Activated T-cell treated with anti-CD3 and anti-CD28 coated beads for 48 hours (primary cell): Measurements from ENCODE around the gene PEPD.

Source experiments
- DNase-seq: peaks from one replicate; pipeline ENCODE4 v3.0.0-alpha.2; 2020; ENCODE audit warnings: low read depth

Gene PEPD

DNA sequence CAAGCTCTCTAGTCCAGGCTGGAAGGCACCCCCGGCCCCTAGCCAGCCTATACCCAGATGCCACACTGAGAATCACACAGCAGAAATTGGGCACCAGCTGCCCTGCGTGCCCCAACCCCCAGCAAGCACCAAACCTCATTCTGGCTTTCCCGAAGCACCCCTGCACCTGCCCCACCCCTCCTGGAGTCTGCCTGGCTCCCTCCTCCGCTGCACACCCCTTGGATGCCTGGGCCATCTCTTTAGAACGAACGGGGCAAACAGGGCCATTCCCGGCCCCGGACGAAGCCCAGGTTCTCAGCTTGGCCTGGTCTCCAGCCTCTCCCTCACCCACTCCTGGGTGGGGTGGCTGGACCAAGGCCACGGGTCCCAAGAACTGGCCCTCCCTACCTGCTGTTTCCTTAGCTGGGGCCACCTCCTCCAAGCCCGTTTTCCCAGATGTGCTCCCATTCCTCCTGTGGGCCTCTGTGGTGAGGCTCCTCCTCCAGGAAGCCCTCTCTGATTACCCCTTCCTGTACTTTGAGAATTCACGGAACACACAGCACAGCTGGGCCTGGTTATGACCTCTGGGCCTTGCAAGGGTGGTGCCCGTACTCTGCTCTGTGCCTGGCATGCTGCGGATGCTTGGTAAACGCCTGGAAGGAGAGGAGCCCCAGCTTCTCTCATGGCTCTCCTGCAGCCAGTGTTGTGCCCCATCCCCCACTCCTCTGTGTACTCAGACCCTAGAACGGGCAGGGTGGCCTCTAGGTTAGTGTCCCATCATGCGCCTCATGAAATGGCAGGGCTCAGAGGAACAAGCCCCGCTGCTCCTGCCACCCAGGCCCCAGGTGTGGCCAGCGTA, 126.6 kb downstream of the PEPD start:
- DNase-seq, result no peak

DNA sequence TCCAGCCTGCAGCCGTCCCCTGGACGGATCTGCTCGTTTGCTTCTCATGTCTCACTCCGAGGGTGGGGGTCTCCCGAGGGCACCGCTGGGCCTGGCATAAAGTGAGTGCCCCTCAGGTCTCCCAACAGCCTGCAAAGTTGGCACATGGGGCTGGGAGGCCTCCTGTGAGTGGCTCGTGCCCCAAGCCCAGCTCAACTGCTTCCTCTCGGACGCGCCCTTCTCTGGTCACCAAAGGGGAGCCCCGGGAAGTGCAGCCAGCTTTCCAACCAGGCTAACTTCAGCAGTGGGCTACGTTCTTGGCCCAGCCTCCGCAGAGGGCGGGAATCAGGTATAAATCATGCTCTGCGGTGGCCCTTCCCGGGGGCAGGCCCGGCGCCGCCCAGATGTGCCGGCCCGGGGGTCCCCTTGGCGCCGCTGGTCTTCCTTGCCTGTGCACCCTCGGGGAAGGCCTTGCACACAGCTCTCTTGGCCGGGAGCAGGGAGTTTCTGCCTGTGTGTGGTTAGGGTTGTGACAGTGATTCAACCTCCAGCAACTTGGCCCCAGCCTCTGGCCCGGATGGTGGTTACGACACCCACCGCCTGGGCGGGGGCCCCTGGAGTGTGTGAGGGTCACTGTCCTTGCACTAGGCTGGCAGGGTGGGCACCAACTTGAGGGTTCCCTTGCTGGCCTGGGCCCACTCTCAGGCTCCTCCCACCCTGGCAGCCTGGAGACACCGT, 127.4 kb downstream of the PEPD start:
- no peak for DNase-seq

DNA sequence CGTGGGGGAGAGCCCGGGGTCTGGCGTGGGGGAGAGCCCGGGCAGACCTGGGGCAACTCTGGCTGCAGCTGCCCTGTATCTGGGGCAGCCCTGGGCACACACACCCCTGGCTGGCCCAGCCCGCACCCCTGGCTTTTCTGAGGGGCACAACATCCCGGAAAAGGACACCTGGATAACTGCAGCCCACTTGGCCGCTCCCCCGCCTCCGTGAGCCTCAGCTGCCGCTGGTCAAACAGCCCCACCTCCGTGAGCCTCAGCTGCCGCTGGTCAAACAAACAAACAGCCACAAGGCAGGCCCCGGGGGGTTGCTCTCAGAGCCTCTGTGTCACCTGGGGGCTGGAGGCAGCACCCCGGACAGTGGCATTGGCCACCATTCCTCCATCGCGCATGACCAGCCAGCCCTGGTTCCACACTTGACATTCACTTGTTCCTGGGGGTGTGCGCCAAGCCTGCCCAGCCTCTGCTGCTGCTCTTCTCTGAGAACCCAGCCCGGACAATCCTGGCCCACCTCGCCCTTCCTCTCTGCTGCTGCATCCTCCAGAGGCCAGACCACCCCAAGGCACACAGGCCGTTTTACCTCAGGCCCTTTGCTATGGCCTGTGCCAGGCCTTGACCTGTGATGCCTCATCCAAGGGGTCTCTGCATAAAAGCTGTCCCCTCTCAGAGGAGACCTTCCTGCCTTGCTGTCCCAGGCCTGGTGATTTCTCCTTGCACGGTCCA, 128.1 kb downstream of the PEPD start:
- DNase-seq, result no peak

DNA sequence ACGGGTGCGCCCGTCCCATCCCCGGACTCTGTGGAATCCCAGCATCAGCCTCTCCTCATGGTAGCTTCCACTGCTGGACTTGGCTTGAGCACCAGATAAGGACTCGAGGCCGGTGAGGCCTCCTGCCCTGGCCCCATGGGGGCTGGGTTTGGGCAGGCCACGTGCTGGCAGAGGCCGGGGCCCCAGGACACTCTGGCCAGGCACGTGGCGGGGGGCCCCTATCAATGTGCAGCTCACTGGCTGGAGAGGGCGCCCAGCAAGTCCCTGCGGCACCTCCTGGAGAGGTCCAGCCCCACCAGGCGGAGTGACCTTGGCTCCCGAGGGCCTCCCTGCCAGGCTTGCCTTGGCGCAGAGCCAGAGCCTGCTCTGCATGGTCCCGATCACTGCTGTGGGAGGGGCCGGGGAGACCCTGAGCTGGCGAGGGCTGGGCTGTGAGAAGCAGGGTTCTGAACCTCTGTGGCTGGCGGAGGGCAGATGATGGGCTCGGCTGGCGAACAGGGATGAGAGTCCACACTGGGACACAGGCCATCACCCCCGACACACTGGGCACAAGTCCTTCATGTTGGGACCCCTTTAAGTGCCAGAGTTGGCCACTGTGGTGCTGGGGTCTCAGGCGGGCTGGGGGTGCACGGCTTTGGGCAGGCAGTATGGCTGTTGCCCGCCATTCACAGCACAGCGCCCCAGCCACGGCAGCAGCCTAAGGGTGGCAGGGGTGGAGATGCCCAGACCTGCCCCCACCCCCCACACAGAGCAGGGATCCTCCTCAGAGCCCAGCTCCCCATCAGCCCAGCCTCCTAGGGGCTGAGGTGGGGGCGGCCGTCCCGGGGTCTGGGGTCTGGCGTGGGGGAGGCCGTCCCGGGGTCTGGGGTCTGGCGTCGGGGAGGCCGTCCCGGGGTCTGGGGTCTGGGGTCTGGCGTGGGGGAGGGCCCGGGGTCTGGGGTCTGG, 129.0 kb downstream of the PEPD start:
- no peak for DNase-seq

DNA sequence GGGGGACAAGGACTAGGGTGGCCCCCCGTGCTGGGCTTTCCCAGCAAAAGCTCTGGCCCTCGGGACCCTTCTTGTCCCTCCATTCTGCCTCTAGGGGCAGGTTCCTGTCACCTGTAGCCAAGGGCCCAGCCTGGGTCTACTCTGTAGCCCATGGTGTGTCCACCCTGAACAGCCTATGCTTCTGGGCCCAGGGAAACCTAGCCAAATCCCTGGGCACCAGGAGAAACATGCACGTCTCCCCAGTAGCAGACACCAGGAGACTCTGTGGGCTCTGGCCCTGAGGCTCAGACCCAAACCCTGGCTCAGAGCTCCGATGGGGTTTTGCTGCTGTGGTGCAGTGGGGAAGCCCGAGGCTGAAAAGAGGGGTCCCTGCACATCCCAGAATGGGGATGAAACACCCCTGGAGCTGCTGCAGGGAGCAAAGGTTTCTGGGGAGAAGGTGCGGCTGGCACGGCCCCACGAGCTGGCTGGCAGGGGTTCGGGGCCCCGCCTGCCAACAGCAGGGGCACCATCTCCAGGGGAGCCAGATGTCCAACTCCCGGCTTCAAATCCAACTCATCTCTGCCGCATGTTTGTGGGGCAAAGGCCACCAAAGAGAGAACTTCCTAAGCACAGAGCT, 129.9 kb downstream of the PEPD start:
- DNase-seq, result no peak

DNA sequence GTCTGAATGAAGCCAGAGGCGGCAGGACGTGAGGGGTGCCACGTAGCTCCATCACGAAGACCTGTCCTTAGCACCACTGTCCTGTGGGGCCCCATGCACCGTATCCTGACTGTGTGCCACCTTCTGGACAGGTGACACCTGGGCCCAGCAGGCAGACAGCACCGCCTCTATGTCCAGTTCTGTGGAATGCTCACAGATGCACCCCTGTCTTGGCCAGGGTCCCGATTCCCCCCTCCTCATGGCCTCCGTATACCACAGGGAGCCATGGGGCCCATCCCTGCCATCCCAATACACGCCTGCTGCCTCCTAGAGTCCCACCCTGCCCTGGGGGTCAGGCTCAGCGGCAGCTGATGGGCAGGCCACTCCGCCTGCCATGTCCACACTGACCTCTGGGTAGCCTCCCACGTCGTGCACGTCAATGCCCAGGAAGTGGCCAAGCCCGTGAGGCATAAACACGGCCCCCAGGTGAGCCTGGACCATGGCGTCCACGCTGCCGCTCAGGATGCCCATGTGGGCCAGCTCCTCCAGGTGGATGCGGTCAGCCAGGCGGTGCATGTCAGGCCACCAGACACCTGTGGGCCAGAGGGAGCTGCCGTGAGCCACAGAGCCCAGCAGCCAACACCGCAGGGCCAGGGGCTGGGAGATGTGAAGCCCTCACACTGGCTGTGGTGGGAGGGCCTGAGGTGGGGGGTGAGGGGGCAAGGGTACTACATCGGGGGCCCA, 130.5 kb downstream of the PEPD start:
- no peak for DNase-seq

DNA sequence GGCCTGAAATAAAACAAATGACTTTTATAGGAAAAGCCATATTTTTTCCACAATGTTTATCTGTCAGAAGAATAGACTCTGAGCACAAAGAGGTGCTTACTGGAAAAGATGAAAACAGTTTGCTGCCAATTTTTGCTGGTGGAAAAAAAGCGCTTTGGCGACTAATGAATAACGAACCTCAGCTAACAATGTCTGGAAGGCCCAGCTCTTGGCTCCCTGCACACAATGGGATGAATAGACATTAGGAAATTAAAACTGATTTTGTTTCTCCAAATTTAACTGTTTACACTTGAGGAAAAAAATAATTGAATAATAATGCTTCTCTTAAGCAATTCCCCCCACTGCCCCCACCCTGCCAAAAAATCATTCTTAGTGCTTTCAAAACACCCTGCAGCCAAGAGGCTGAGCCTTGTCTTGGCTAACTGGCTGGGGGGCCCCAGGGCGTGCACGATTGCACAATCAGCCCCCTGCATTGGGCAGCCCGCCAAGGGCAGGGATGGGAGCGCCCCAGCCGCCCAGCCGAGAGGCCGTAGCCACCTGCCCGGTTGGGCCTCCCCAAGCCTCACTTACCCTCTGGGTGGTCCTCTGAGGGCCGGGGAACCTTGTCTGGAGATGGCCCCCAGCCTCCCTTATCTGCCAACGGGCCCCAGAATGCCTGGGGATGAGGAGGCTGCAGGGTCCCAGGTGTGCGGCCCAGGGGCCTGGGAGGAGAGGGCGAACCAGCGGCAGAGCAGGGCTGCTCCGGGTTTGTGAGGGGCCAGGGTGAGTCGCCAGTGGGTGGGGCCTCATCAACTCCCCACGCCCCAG, 131.3 kb downstream of the PEPD start:
- DNase-seq, result no peak

DNA sequence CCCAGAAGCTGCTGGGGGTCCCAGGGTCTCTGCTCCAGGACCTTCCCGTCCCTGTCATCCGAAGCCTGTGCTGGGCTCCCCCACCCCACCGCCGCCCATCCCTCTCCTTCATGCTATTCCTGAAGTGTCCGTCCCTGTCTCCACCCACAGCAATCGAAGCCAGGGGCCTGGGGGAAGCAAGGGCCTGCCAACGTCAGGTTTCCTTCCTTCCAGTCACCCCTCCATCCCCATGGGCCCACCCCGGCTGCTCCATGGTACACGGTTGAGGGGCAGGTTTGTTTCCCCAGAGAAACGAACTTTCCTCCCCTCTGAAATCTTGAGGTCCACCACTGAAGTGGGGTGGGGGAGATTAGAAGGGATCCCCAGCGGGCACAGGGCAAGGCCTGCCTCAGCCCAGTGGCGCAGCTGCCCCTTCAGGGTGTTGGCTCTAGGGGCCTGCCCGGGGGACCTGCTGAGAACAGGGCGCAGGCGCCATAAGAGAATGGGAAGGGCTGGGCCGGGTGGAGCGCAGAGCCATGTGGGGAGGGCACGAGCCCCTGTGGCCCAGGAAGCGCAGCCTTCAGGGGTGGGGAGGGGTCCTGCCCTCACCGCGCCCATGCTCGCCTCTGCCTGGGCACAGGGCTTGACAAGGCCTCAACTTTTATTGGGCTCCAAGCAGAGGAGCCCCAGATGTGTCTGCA, 132.0 kb downstream of the PEPD start:
- no peak for DNase-seq

DNA sequence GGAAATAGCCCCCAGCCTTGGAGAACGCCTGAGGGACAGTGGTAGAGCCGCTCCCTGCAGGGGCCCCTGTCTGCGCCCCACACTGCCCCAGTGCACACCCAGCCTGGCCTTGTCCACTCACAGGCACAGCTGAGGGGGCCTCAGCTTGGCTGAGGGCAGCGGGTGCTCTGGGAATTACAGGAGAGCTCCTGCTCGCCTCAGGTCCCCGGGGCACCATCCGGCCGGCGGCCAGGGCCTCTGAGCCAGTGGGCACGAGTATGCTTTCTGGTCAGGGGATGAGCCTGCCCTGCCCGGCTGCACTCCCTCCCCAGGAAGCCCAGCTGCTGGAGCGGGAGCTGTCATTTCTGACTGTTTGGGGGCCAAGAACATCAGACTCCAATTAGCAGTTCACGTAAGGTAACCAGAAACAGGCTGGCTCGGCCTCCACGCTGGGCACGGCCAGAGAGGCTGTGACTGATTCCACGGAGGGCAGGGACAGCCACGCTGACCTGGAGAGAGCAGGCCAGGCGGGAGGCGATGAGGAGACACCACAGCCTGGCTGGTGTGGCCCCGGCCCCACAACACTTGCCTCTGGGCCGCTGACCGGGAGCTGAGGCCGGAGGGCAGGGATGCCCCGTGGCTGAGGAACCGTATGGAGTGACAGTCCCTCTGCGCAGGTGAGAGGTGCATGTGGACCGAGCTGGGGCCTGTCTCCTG, 132.7 kb downstream of the PEPD start:
- DNase-seq, result no peak

DNA sequence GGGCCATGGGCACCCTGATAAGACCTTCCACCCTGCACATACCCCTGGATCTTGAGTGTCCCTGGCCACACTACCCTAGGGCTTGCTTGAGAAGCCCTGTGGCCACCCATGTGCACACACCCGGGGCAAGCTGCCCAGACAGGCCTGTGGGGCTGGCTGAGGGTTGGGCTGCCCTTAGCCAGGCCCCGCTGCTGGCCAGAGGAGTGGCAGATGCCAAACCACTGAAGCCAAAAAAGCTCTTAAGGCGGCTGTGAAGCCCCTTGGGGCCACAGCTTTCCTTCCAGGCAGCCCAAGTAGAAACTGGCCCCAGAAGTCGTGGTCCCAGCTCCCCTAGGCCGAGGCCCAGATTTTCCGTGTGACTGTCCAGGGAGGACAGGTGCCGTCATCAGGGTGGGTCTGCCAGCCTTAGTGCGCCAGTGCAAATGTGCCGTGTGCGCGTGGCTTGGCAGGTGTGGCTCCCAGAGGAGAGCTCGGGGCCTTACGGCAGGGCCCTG, 133.3 kb downstream of the PEPD start:
- DNase-seq, result no peak

DNA sequence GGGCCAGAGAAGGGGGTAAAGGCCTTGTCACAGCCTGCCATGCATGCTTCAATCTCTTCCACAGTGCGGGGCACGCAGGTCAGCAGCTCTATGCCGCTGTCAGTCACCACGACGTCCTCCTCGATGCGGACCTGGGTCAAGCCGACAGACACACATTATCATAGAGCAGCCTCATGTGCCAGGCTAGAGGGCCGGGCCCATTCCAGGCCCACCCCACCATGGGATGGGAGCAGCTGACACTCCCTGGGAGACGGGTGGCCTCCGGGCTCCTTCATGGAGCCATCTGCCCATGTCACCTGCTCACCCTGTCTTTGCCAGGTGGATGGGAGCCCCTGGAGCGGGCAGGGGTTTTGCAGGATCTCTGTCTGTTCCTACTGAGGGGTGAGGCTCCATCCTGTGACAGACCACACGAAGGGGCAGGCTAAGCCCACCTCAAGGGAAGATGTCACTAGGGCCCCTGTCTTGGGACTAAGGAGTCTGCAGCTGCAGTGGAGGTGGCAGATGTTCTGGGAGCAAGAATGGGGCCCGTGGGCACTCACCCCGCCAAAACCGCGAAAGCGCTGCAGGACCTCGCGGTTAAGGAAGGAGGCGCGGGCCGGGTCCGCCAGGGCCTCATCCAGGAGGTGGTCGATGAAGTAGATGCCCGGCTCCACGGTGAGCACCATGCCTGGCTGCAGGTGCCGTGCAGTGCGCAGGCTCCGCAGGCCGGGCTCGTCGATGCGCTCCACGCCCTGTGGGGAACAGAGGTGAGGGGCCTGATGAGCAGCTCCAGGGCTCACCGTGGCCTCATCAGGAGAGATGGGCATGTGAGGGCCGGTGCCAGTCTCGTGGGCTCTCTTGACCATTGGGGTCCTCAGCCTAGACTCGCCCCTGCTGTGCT, 134.0 kb downstream of the PEPD start:
- DNase-seq, result no peak

DNA sequence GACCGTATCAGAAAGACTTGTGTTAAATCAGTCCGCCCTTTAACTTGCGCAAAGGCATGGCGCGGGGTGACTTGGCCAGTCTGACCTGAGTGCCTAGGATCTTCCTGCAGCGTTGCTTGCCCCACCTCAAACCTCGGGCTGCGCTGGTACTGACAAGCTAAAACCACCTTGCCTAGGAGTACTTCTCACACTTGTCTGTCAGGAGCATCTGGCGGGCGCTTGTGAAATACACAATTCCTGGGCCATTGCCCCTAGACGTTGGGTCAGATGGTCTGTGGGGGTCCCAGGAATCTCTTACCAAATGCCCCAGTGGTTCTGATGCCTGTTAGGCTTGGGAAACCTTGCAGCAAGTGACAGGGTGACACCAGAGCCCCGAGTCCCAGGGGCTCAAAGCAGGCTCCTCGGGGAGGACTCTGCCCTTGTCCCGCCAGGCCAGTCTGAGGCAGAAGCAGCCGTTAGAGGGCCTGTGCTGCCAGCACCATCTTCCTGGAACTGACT, 135.2 kb downstream of the PEPD start:
- no peak for DNase-seq

DNA sequence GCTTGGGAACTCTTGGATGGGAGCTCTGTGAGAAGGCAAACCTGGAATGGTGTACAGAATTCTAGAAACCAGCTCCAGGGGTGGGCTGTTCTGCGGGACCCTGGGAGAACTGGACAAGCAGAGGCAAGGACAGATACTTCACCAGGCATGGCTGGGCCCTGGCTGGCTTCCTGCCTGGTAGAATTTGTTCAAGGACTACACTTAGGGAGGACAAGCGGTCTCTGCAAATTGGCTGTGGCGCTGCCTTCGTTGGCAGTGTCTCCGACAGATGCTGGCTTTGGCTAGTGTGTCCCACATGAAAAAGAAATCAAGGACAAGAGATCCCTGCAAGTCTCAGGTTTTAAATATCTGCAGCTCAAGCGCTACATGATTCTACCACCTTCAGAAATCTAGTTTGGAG, 135.6 kb downstream of the PEPD start:
- no peak for DNase-seq

DNA sequence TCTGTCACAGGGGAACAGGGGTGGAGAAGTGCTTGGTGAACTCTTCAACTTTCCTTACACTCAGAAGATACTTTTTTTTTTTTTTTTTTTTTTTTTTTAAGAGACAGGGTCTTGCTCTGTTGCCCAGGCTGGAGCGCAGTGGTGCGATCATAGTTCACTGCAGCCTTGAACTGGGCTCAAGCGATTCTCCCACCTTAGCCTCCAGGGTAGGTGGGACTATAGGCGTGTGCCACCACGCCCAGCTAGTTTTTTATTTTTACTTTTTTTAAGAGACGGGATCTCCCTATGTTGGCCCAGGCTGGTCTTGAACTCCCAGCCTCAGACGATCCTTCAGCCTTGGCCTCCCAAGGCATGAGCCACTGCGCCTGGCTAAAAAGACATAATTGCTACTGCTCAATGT, 136.6 kb downstream of the PEPD start:
- no peak for DNase-seq

DNA sequence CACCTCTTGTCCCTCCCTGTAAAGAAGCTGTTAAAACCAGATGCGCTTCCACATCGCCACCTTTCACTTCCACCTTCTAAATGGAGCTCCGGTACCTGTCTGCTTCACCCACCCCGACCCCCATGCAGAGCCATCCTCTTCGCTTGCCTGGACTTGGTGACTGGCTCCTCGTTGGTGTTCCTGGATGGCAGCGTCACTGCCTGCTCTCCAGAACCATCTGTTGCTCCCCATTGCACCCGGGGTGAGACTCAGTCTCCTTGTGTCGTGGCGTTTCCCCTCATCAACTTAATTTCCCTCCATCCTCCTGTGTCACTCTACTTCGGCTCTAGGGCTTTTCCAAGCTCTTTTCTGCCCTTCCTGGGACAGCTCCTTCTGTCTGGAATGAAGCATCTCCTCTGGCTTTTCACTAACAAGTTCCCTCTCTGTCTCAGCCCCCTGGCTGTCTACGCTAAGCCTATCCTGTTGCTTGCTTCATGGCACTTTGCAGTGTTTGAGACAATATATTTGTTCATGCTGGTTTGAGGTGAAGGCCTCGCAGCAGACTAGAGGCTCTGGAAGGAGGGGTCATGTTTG, 137.8 kb downstream of the PEPD start:
- no peak for DNase-seq

DNA sequence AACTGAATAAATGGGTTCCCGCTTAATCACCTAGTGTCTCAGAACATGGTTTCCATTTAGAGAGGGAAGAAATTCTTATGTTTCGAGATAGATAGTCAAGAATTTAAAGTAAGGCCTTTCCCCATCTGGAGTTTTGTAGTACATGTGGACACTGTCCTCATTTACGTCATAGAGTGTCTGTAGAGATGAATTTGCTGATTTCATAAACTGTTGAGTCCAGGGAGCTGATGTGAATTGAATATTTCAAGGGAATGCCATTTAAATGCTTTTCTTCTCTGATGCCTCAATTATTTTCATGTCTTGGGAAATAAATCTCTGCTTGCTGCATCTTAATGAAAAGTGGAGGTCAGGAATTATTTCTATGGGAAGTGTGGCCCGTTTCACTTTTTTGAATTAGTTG, 138.6 kb downstream of the PEPD start:
- DNase-seq, result no peak

DNA sequence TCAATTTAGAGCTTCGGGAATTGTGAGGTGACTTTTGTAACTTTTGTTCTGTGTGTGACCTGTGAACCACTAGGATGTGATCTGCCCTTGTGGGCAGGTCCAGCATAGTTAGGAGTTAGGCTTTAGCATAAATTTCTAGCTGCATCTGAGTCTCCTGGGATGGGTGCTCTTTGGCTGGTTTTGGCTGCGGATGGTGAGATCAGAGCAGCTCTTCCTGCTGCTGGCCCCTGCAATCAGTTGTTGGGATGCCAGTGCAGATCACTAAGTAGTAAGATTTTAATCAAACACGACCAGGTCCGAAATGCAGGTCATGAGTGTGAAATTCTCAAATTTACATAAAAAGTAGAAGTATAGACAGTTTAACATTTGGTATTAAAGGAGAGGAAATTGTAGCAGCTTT, 139.6 kb downstream of the PEPD start:
- DNase-seq, result no peak
